Bronchial epithelial cell (primary cell): ENCODE results near the gene ZNF407. TPM values are rescaled to one million over a fixed set of nuclear protein-coding genes. Genes with fewer than 3 reads are reported as not detected.

Source experiments
- DNase-seq: peaks from one replicate; pipeline ENCODE4 v3.0.0-alpha.2; 2010; ENCODE audit warnings: low read depth
- FAIRE-seq: peaks from 2 replicates; lab custom pipeline; 2011; peaks lifted over from hg19 to GRCh38; lab: Jason Lieb, UNC
- H3K27me3 ChIP-seq: 2 replicates; pipeline ENCODE4 v1.5.1; 2011; ENCODE audit warnings: low read length; ENCODE audit not compliant: control insufficient read depth, insufficient read depth
- H3K36me3 ChIP-seq: 2 replicates; pipeline ENCODE4 v1.5.1; 2011; ENCODE audit warnings: low read length; ENCODE audit not compliant: control insufficient read depth, insufficient read depth
- H3K4me3 ChIP-seq: 2 replicates; pipeline ENCODE4 v1.5.1; 2011; ENCODE audit warnings: mild to moderate bottlenecking, low read depth, low read length, control low read depth
- CTCF ChIP-seq: IDR thresholded peaks from 2 replicates; pipeline ENCODE4 v1.5.1; 2011; ENCODE audit warnings: mild to moderate bottlenecking, moderate library complexity, low read length, control low read depth, inconsistent platforms; ENCODE audit not compliant: insufficient read depth, severe bottlenecking
- total RNA-seq: library from RNA; depleted of rRNA; stranded (reverse); fragments of >200 nt; gene quantifications from 2 replicates; pipeline ENCODE4 v1.2.1, GENCODE V29; 2014

Gene ZNF407
- total RNA-seq, 1 donor from 2014 or later: 10.0 TPM

GRCh38 chr18:74611765-74612164 is 14.1 kb downstream of the ZNF407 start:
- FAIRE-seq: no peak
- Histone ChIP-seq H3K4me3 (no peak overlapping the region), H3K27me3 (no peaks in the 10 kb centered on the region), H3K36me3 (no peaks in the 10 kb centered on the region)
- no peak for TF ChIP-seq CTCF
- no peak for DNase-seq

- TF ChIP-seq CTCF: no peak
- FAIRE-seq: no peak
- H3K27me3 ChIP-seq: no peaks in the 10 kb centered on the region
Observed at GRCh38 chr18:74613381-74613780, 15.7 kb downstream of the ZNF407 start.

GRCh38 chr18:74616494-74616893 is 18.8 kb downstream of the ZNF407 start:
- no peak for TF ChIP-seq CTCF
- Histone ChIP-seq H3K36me3 (no peaks in the 10 kb centered on the region), H3K4me3 (no peak overlapping the region), H3K27me3 (no peaks in the 10 kb centered on the region)
- no peak for FAIRE-seq
- DNase-seq: peak; percentile 72

More at GRCh38 chr18:74613381-74613780, 15.7 kb downstream of the ZNF407 start:
- no peaks in the 10 kb centered on the region for H3K36me3 ChIP-seq
- DNase-seq: no peak
- no peak overlapping the region for H3K4me3 ChIP-seq

GRCh38 chr18:74617486-74617885 is 19.8 kb downstream of the ZNF407 start:
- no peak for TF ChIP-seq CTCF
- H3K4me3 ChIP-seq: no peak overlapping the region
- FAIRE-seq: no peak
- DNase-seq: no peak
- no peaks in the 10 kb centered on the region for H3K27me3 ChIP-seq
- H3K36me3 ChIP-seq: no peaks in the 10 kb centered on the region

GRCh38 chr18:74622072-74622471 is 24.4 kb downstream of the ZNF407 start:
- FAIRE-seq (peak; percentile 82), DNase-seq (no peak)
- H3K36me3 ChIP-seq: no peaks in the 10 kb centered on the region
- no peak overlapping the region for H3K4me3 ChIP-seq
- no peak for TF ChIP-seq CTCF
- no peaks in the 10 kb centered on the region for H3K27me3 ChIP-seq
